HG03565 (cell line): Measurements from ENCODE around the gene PCP4L1.

Source experiments
- ATAC-seq: cut with Tn5 transposase; IDR thresholded peaks from one replicate; pipeline ENCODE4 v1.9.1; 2021; ENCODE audit warnings: mild to moderate bottlenecking, moderate library complexity; ENCODE audit not compliant: unreplicated experiment

The PCP4L1 gene

DNA sequence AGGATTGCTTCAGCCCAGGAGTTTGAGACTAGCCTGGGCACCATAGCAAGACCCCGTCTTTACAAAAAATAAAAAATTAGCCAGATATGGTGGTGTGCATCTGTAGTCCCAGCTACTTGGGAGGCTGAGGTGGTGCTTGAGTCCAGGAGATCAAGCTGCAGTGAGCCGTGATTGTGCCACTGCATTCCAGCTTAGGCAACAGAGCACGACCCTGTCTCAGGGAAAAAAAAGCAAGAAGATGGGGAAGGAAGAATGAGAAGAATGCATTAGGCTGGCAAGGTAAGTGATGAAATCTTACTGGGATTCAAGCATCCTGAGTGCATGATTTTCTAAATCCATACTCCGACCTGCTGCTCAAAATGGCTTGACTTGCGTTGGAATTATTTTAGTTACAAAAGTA is 6.8 kb downstream of the PCP4L1 start:
- ATAC-seq, result no peak

DNA sequence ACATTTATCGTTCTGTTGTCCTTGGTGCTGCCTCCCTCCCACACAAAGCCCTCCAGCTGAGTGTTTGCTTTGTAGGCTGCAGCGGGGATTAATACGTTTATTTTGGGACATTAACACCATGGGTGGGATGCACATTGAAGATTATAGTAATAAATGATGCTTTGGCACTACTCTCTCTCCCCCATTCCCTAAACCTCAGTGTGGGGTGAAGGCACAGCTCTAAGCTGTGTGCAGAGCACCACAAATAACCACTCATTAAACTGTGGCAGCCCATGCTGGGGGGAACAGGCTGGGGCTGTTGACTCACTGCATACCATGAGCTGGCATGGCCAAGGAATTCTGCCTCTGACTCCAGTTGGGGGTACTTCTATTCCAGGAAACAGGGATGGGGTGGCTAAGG is 7.7 kb downstream of the PCP4L1 start:
- no peak for ATAC-seq

DNA sequence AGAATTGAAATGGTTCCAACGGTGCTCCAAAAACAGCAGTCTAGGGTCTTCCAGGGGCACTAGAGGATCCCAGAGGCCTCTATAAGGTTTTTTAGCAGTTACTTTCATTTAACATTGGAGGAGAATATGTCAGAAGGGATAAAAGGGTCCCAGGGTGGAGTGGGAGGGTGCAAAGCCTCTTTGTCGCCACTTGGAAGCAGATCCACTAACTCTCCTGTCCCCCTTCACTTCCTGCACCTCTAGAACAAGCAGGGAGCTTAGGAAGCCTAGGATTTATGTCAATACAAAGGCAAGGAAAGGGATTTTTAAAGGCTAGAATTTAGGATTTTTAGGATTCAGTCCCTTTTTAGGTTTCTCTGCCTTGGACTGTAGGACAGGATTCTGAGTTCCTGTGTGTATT is 8.3 kb downstream of the PCP4L1 start:
- no peak for ATAC-seq

DNA sequence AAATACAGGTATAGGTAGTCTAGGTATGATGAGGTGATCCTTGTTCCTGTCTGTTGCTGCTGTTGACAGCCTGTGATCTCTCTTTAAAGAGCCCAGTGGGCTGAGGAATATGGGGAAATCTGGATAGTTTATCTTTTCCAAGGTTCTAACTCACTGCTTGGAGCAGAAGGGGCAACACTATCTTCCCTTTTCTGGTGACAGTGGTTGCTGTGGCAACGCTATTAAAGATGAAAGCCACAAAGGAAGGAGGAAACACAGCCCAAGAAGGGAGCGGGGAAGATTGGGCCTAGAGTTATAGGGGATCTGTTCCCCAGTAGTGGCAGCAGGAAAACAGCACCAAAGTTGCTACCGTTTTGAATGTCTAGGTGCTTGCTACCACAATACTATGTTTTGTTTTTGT is 8.8 kb downstream of the PCP4L1 start:
- no peak for ATAC-seq

DNA sequence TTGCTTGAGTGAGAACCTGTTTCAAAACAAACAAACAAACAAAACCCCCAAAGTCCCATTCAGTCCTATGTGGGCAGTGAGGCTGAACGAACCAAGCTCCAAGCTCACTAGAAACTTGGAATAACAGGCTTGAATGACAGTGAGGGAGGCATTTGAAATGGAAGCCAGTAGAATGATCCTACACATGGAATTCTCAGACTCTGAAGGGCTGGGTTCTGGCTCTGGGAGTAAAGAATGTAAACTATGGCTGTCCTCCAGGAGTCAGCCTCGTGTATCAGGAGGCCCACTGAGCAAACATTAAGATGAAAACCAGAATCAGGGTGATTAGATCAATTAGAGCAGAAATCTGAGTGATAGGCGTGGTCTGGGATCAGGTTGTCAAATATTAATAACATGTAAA is 14.9 kb downstream of the PCP4L1 start:
- no peak for ATAC-seq

DNA sequence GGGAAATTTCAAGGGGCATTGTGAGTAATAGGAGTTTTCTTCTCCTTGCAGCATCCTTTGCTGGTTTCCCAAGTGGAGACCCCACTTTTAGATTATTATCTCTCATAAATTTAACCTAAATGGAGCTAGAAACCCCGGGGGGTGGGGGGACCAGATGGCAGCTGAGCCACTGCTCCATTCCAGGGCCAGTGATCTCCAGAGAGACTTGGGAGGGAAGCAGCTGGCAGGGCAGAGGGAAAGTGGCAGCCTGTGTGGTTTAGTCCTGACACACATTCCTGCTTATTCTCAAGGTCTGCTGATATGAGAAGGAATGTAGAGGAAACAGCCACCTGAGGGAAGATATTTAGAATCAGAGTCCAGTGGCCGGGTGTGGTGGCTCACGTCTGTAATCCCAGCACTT is 16.3 kb downstream of the PCP4L1 start:
- no peak for ATAC-seq

DNA sequence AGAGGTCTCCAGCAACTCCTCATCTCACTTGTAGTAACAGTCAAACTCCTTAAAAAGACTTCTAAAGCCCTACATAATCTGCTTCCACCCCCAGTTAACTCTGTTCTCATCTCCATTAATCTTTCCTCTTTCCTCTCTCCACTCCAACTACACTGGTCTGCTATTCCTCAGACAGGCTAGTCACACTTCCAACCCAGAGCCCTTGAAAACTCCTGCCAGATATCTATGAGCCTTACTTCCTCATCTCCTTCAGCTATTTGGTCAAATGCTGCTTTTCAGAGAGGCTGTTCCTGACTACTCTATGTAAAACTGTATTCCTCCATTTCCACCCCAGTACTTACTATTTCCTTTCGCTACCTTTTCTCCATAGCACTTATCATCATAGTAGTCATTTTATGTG is 24.4 kb downstream of the PCP4L1 start:
- ATAC-seq, result no peak

DNA sequence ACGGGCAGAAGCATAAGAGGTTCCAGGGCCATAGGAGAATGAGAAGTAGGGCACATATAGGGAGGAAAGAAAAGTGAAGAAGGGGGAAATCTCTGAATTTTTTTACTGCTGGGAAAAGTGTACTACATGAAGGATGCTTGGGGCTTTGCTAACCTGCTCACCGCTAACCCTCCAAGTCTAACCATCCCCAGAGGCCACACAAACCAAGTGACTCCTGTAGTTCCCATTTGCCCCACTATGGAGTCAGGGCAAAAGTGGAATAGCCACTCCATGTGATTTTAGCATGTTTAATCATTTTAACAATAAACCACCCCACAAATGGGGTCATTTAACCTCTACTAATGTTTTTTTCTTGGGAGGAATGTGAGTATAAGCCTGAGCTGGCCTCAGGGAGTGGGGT is 26.6 kb downstream of the PCP4L1 start:
- ATAC-seq, result no peak

DNA sequence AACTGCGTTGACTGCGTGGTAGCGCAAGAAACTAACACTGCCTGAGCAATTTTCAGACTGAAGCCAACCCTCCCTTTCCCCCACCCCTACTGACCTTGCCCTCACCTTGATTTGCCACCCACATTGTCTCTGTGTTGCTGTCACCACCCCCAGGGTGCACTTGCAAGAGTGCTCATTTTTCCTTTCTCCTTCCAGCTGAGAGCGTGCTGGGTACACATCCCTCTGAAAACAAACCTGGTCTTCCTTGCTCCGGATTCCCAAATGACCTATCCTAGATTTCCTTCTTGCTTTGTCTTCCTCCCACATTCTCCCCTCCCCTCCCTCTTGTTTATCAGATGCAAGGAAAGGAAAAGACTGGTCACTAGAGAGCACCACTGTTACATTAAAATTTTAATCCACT is 27.0 kb downstream of the PCP4L1 start:
- ATAC-seq, result no peak

DNA sequence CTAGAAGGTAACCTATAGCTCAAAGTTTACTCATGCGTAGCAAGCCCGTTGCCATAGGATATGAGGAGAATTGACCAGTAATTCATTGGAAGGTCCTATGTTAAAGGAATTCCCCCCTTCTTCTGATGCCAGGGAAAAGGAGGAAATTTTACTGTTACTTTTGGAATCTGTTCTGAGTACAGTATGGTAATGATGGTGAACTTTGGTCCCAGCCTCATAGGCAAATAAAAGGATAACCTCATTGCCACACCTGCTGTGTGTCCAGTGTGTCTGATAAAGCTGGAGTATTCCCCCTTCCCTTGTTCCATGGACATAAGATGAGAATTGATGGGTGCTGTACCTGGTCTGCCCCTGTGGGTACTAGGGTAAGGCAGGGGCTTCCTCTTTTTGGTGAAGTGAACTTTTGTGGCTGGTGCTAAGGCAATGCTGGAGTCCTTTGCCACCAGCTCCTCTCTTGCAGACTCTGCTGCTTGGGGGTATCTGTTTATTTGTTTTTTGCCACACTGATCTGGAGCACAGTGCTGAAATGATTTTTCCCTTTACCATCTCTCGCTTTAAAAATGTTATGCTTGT is 29.0 kb downstream of the PCP4L1 start:
- ATAC-seq, result no peak

DNA sequence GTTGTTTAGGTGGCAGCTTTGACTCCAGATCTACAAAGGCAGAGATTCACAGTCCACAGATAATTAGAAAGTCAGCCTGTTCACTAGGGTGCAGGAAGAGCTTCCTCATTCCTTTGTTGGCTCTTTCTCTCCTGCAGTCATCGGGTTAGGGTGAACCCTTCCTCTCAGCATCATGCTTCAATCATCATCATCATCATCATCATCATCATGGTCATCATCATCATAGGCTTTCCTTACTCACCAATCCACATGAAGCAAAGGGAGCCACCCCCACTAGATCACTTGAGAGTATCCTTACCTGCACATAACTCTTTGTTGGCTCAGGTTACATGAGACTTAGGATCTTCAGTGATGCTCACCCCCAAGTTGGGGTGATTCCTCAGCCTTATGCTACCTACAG is 32.2 kb downstream of the PCP4L1 start:
- no peak for ATAC-seq

DNA sequence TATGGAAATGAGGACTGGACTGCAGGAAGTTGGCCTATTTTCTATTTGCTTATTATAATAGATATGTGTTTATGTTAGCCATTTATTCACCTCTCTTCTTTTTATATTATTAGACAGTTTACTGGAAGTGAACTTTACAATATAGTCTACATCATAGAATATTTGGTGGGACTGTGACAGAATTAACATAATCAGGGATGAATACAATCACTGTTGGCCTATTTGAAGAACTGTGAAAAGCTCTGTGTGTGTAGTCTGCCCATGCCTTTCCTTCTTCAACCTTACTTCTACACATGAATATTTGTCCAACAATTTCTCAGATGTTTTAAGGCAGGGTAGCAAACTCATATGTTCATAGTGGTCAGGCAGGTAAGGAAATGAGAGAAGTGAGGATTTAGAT is 38.9 kb downstream of the PCP4L1 start:
- ATAC-seq, result no peak

DNA sequence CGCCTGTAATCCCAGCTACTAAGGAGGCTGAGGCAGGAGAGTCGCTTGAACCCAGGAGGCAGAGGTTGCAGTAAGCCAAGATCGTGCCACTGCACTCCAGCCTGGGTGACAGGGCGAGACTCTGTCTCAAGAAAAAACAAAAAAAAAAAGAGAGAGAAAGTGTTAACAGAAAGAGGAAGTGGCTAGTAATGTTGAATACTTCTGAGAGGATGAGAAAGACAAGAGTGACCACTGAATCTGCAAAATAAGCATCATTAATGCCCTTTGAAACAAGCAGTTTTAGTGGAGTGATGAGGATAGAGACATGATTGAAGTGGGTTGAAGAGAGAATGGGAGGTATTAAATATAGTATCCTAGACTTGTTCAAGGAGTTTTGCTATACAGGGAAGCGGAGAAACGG is 39.6 kb downstream of the PCP4L1 start:
- no peak for ATAC-seq

DNA sequence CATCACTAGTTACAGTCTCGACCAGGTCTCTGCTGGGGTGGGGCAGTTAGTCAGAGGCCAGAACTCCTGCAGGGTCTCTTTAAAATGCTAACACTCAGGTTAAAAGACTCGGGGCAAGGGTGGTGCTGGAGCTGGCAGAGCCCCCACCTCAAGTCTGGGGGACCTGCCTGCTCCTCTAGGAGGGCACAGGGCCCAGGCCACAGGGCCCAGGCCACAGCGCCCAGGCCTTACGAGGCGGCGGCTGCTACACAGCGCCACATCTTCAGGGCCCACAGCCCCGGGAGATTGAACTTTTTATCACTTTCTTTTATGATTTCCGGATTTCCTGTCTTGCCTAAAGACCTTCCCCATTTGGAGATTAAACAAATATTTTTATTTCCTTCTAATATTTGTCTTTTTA is 40.8 kb downstream of the PCP4L1 start:
- no peak for ATAC-seq

DNA sequence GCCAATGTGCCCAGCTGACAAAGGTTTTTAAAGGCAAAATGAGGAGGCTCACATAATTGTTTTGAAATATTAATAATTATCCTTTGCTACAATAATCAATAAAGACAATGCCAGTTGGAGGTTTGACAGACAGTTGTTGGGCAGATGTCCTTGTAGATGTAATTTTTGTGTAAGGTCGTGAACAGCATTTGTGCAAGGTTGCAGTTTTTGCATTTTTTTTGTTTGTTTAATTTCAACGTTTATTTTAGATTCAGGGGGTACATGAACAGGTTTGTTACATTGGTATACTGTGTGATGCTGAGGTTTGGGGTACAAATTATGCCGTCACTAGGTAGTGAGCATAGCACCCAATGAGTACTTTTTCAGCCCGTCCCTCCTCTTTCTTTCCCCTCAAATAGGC is 41.9 kb downstream of the PCP4L1 start:
- no peak for ATAC-seq

DNA sequence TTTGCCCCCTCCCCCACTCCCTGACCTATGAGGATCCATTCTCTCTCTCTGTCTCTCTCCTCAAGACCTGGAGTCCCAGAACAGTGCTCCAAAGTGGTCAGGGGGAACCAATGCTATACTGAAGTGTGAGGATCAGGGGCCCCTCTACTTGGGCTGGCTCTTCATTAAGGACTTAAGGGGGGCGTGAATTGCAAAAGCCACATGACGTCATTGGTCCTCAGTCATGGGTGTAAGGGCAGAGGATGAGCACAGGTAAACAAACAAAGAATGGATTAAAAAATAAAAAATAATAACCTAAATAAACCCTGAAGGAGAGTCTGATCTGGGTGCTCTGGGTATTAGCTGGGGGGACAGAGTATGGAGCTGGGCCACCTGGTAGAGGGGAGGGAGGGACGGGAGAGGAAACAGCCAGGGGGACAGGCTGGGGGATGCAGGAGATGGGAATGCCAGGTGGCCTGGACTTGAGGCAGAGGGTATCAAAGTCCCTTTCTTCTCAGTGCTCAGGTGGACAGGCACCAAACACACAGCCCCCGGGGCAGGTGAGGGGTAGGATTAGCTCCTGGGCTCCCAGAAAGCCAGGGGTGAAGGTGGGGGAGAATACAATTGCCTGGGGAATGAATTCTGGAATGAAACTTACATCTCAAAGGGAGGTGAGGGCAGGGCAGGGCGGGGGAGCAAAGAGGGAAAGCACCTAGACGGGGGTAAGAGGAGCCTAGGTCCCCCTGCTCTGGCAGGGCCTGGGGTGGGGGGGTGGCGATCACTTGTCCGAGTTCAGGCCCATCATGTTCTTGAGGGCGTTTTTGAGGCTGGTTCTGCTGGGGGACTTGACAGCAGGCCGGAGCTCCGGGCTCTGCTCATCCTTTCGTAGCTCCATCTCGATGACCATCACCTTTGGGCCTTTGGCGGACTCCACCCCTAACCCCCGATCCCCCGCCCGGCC is 46.7 kb downstream of the PCP4L1 start:
- no peak for ATAC-seq

DNA sequence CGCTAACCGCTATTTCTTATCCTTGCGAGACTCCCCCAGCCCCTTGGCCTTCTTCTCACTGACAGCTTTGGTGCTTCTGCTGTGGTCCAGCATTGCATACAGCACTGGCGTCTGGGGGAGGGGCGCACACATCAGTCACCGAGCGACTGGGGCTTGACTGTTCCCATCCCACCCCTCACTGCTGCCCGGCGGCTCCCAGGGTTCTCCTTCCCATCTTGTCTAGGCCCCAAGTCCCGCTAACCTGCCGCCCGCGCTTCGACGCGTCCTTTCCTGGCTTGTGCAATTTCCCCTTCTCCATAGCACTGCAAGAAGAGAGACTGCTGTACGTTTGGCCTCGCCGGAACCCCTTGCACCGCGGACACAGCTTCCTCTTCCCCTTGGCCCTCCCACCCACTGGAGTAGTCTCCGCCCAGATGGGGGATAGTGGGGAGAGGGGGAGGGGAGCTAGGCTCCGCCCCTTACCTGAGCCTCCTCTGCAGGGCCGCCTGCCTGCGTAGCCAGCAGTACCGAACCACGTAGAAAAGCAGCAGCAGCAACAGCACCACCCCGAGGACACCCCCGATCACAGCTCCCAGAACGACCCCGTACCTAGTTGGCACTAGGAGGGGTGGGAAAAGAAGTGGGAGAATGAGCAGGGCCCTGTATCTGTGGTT is 47.4 kb downstream of the PCP4L1 start:
- ATAC-seq, result peak; percentile 56

DNA sequence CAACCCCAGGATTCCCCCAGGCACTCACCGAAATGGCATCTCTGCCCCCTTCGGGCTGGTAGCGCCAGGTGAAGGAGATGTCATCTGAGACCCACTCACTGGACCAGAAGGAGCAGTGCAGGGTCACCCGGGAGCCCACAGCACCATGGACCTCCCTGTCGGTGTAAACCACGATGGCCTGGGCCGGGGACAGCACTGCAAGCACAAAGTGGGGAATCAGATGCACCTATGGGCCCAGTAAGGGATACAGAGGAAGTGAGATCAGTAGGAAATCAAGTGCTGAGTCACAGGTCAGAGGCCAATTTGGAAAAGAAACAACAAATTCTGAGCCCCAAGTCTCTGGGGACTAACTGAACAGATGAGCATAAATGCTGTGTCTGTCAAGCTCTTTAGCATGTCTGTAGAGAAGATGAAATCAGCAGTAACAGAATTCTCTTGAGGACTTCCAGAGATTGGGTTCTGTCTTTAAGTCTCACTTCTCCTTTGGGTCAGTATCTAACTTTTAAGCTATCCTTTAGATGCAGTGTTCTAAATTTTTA is 48.8 kb downstream of the PCP4L1 start:
- ATAC-seq, result no peak

DNA sequence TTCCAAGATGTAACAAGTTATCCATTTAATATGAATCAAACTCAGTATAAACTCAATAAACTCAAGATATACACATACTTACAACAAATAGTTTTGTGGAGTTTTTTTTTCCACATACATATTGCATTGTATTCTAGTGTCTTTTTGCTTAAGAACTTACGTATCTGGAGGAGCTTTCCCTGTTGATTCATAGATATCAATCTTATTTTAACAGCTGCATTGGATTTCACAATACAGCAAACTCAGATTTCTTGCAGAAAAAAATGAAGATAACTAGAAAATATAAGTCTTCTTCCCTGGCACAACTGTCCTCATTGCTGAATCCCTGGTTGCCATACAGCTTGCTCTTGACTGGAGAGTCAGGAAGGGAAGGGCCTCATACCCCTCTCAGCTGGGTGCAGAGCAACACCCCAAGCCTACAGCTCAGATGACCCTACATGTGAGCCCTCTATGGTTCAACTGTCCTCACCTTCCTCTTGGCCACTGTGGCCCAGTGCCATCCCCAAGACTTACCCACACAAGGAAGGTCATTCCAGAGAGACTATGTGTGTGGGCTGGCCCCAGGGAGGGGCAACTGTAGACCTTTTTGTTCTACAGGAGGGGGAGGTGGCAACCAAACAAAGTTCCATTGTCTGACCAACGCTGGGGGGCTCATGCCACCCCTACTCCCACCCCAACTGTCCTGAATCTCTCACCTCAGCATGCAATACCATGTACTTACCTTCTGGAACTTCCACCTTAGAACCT is 49.5 kb downstream of the PCP4L1 start:
- ATAC-seq, result no peak

DNA sequence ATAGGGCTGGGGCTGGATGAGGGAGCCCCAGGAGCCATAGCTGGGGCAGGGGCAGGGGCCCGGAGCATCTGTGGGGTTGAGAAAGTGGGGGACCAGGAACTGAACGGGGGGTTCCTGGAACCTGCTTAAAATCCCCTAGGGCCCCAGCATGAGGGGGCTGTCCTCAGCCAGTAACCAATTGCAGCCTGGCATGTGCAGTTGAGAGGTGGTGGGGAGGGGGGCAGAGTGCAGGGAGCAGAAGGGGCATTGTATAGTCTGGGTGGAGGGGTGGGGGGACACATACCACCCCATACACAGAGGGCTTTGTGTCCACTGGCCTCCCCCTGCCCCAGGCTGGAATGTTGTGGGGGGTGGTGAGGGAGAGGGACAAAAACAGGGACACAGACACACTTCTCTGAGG is 51.3 kb downstream of the PCP4L1 start, which contains the start of gene MPZ:
Gene MPZ (minus strand): TSS at position 101 of the 400 bp plus-strand sequence. CDS start 63 bp downstream, at position 38.
- ATAC-seq, result no peak

DNA sequence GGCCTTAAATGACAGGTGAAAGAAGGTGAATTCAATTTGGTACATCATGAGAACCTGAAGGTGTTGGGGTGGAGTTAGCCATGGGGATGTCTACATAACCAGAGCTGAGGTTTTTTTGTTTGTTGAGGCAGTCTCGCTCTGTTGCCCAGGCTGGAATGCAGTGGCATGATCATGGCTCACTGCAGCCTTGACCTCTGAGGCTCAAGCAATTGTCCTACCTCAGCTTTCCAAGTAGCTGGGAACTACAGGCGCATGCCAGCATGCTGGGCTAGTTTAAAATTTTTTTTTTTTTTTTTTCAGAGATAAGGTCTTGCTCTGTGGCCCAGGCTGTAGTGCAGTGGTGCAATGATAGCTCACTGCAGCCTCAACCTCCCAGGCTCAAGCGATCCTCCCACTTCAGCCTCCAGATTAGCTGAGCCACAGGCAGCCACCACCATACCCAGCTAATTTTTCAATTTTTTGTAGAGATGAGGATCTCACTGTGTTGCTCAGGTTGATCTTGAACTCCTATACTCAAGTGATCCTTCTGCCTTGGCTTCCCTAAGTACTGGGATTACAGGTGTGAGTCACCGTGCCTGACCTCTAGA is 53.1 kb downstream of the PCP4L1 start:
- ATAC-seq, result no peak
